Measurements from ENCODE around the gene LCN15. TPM values are rescaled to one million over a fixed set of nuclear protein-coding genes. Genes with fewer than 3 reads are reported as not detected.
A peak's percentile ranks its signal among the peaks of the same experiment; 100 is the strongest.

The LCN15 gene
- total RNA-seq, 3 donors from 2014 or later: not detected

DNA sequence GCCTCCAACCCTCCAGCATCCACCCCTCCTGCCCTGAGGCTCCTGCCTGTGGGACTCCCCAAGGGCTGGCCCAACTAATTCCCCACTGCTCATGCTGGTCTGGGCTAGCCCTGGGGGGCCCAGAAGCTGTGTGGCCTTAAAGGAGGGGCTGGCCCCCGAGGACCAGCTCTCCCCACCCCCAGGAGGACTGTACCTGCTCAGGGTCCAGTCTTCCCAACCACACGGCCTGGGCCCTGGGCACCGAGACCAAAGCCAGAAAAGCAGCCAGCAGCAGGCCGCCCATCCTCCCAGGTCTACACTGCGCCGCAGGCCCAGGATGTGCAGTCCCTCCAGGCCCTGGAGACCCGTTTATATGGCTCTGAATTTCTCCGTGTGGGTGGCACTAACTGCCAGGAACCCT lies 16.1 kb downstream of the LCN15 start, which contains the start of gene LCN6:
Gene LCN6 (minus strand): TSS at position 325 of the 400 bp plus-strand sequence. CDS start 42 bp downstream, at position 283.
- Histone ChIP-seq H3K4me1 (no peaks in the 10 kb centered on the region), H3K4me3 (no peak within 1 kb of the TSS), H3K36me3 (no peaks in the 10 kb centered on the region), H3K27ac (no peak within 1 kb of the TSS), H3K9me3 (peaks cover 0 to 14% of the 10 kb centered on the region in 2 donors), H3K27me3 (peaks cover 0 to 14% of the 10 kb centered on the region in 2 donors)
- TF ChIP-seq, protein P1, sequence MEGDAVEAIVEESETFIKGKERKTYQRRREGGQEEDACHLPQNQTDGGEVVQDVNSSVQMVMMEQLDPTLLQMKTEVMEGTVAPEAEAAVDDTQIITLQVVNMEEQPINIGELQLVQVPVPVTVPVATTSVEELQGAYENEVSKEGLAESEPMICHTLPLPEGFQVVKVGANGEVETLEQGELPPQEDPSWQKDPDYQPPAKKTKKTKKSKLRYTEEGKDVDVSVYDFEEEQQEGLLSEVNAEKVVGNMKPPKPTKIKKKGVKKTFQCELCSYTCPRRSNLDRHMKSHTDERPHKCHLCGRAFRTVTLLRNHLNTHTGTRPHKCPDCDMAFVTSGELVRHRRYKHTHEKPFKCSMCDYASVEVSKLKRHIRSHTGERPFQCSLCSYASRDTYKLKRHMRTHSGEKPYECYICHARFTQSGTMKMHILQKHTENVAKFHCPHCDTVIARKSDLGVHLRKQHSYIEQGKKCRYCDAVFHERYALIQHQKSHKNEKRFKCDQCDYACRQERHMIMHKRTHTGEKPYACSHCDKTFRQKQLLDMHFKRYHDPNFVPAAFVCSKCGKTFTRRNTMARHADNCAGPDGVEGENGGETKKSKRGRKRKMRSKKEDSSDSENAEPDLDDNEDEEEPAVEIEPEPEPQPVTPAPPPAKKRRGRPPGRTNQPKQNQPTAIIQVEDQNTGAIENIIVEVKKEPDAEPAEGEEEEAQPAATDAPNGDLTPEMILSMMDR (IDR thresholded peaks at IDR 0.05): no peak
- TF ChIP-seq POLR2A (IDR thresholded peaks at IDR 0.05) (no peak), POLR2AphosphoS5 (IDR thresholded peaks at IDR 0.05) (no peak)
- intact Hi-C loops (cut with DNase I; ENCODE audit: low total_unique reads): no loop called here
- no peak for DNase-seq (ENCODE audit: low spot score in 2 of 2)

DNA sequence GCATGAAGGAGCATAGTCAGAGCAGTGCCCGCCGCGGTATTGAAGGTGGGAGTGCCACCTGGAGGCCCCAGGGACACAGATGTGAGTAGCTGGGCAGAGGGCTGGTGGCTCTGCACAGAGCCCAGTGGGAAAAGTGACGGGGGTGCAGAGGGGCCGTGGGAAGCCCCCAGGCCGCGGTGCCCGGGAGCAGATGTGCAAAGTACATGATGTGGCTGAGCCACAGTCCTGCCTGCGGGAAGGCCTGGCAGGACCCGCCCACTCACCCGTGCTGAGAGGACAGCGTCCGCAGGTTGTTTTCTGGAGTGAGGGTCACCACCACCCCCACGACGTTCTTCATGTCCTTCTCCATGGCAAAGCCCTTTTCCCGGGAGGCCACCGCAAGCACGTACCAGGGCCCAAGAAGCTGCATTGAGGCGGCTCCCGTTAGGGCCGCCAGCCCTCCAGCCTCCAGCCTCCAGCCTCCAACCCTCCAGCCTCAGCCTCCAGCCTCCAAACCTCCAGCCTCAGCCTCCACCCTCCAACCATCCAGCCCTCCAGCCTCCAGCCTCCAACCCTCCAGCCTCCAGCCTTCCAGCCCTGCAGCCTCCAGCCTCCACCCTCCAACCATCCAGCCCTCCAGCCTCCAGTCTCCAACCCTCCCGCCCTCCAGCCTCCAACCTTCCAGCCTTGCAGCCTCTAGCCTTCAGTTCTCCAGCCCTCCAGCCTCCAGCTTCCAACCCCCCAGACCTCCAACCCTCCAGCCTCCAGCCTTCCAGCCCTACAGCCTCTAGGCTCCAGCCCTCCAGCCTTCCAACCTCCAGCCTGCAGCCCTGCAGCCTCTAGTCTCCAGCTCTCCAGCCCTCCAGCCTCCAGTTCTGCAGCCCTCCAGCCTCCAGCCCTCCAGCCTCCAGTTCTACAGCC lies 16.9 kb downstream of the LCN15 start:
- no peak for DNase-seq (ENCODE audit: low spot score in 2 of 2)

DNA sequence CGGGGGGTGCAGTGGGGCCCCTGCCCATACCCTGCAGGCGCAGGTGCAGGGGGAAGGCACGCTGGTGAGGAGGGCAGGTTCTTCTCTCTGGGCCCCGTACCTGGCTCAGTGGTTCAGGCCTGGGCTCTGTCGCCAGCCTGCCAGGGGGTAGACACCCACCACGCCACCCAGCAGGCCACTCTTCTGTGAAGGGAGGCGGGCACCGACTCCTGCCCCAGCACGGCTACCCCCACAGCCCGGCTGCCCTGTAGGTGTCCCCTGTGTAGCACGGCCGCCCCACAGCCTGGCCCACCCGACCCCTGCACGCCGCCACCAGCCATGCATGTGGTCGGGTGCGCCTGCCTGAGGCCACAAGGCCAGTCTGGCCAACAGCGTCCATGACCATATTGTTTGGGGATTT lies 17.7 kb downstream of the LCN15 start:
- Histone ChIP-seq H3K4me3 (no peak overlapping the region), H3K27ac (no peak overlapping the region), H3K9me3 (peaks cover 0 to 6% of the 10 kb centered on the region in 2 donors), H3K4me1 (peaks cover 1 to 2% of the 10 kb centered on the region in 2 donors), H3K36me3 (no peaks in the 10 kb centered on the region), H3K27me3 (peaks cover 2 to 30% of the 10 kb centered on the region in 2 donors)
- intact Hi-C loops (cut with DNase I; ENCODE audit: low total_unique reads): no loop called here
- TF ChIP-seq POLR2AphosphoS5 (IDR thresholded peaks at IDR 0.05) (no peak), POLR2A (IDR thresholded peaks at IDR 0.05) (no peak)
- TF ChIP-seq, protein P1 (IDR thresholded peaks at IDR 0.05): no peak
- DNase-seq (ENCODE audit: low spot score in 2 of 2): no peak

More for the DNA sequence above, 16.9 kb downstream of the LCN15 start:
- no peak for TF ChIP-seq POLR2AphosphoS5 (IDR thresholded peaks at IDR 0.05)
- intact Hi-C loops (cut with DNase I; ENCODE audit: low total_unique reads): no loop called here
- Histone ChIP-seq H3K27me3 (peaks cover under 1 to 22% of the 10 kb centered on the region in 2 donors), H3K27ac (no peak overlapping the region), H3K4me1 (no peaks in the 10 kb centered on the region), H3K36me3 (no peaks in the 10 kb centered on the region), H3K4me3 (no peak overlapping the region), H3K9me3 (peaks cover 0 to 13% of the 10 kb centered on the region in 2 donors)

DNA sequence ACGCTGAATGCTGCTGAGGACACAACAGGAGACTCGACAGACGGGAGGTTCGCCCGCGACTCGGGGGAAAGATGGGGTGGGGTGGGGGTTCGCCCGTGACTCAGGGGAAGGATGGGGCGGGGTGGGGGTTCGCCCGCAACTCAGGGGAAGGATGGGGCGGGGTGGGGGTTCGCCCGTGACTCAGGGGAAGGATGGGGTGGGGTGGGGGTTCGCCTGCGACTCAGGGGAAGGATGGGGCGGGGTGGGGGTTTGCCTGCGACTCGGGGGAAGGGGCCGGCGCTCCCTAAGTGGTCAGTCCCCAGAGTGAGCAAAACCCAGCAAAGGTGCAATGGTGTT lies 18.2 kb downstream of the LCN15 start:
- peaks cover 0 to under 1% of the 10 kb centered on the region in 2 donors for H3K9me3 ChIP-seq
- H3K27ac ChIP-seq: no peak overlapping the region
- TF ChIP-seq, protein P1 (IDR thresholded peaks at IDR 0.05): no peak
- TF ChIP-seq POLR2AphosphoS5 (IDR thresholded peaks at IDR 0.05) (no peak), POLR2A (IDR thresholded peaks at IDR 0.05) (no peak)
- DNase-seq (ENCODE audit: low spot score in 2 of 2): no peak
- no peaks in the 10 kb centered on the region for H3K36me3 ChIP-seq
- peaks cover 6 to 7% of the 10 kb centered on the region in 2 donors for H3K4me1 ChIP-seq
- intact Hi-C loops (cut with DNase I; ENCODE audit: low total_unique reads): no loop called here
- peaks cover 2 to 35% of the 10 kb centered on the region in 2 donors for H3K27me3 ChIP-seq
- H3K4me3 ChIP-seq: no peak overlapping the region

DNA sequence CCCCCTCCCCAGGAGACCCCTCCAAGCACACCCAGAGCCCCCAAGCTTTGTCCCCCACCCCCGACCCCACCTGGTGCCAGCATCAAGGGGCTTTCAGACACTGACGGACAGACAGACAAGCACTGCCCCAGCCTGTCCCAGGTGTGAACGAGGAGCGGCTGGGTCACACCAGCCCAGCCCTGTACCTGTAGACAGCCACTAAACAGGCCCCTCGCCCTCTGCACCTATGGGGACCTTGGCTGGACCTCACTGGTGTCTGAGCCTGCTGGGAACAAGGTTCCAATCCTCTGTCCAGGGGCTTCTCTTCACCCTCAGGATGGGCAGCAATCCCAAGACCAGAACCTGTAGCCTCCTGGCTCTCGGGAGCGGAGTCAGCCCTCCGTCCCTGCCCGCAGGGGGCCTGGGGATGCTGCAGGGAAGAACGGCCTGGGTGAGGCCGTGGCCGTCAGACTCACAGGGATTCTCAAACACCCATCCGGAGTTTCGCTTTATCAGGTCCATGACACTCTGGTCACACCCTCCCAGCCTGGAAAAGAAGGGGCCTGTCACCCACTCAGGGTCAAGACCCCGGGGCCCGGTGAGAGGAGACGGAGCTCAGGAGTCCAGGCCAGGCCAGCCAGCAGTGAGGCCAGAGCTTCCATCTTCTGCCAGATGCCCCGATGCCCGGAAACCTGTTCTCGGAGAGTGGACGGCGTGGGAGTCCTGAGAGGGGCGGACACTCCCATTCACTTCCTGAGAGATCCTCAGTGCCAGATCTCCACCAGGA lies 18.7 kb downstream of the LCN15 start:
- Histone ChIP-seq H3K4me3 (peak overlapping the region in 2 of 3 donors; percentile 20 to 46), H3K36me3 (no peaks in the 10 kb centered on the region), H3K4me1 (peaks cover 8 to 11% of the 10 kb centered on the region in 2 donors), H3K27ac (no peak overlapping the region), H3K27me3 (peaks cover 2 to 41% of the 10 kb centered on the region in 2 donors), H3K9me3 (no peaks in the 10 kb centered on the region)
- DNase-seq (ENCODE audit: low spot score in 2 of 2): no peak
- intact Hi-C loops (cut with DNase I; ENCODE audit: low total_unique reads): no loop called here
- TF ChIP-seq, protein P1 (IDR thresholded peaks at IDR 0.05): no peak
- TF ChIP-seq POLR2AphosphoS5 (IDR thresholded peaks at IDR 0.05): no peak
- TF ChIP-seq POLR2A (IDR thresholded peaks at IDR 0.05): no peak

Measured in breast epithelium (tissue), 4 donors.